Esophagus squamous epithelium (tissue), 5 donors: ENCODE measurements around the gene JAM3. TPM values are rescaled to one million over a fixed set of nuclear protein-coding genes. Genes with fewer than 3 reads are reported as not detected.

Experiments
- DNase-seq: peaks from one replicate; lab custom pipeline; 2025; lab: John Stamatoyannopoulos, UW
- H3K27ac ChIP-seq, 4 donors: fragments of 200-600 bp; sonication (generic); one replicate each; pipeline ENCODE4 v1.5.1; 2016 to 2019; ENCODE audit warnings: mild to moderate bottlenecking in 1 of 4
- H3K27me3 ChIP-seq, 4 donors: fragments of 200-600 bp; sonication (generic); 1 replicate in 3 of 4; 2 replicates in 1 of 4; pipeline versions ENCODE4 v1.5.1 to v1.6.0; 2017 to 2021; ENCODE audit warnings: antibody characterized with exemption in 1 of 4
- H3K36me3 ChIP-seq, 3 donors: fragments of 200-600 bp; sonication (generic); one replicate each; pipeline ENCODE4 v1.5.1; 2016 to 2019
- H3K4me1 ChIP-seq, 3 donors: fragments of 200-600 bp; sonication (generic); one replicate each; pipeline ENCODE4 v1.5.1; 2017 to 2019
- H3K4me3 ChIP-seq, 4 donors: fragments of 200-600 bp; sonication (generic); 1 replicate in 3 of 4; 2 replicates in 1 of 4; pipeline ENCODE4 v1.5.1; 2016 to 2019; ENCODE audit warnings: mild to moderate bottlenecking in 2 of 4, moderate library complexity in 1 of 4
- H3K9me3 ChIP-seq, 3 donors: fragments of 200-600 bp; sonication (generic); one replicate each; pipeline ENCODE4 v1.5.1; 2016 to 2019
- CTCF ChIP-seq, 6 experiments: fragments of 450-650 bp in 4 of 6; fragments of 200-600 bp in 2 of 6; sonication (generic) in 2 of 6; IDR thresholded peaks; one replicate each; pipeline ENCODE4 v1.5.1; 2016 to 2019; ENCODE audit warnings: antibody characterized with exemption in 6 of 6, mild to moderate bottlenecking in 4 of 6, moderate library complexity in 4 of 6
- POLR2A ChIP-seq, 4 donors: fragments of 450-650 bp; IDR thresholded peaks; one replicate each; pipeline ENCODE4 v1.6.1; 2017; ENCODE audit warnings: antibody characterized with exemption in 4 of 4, mild to moderate bottlenecking in 4 of 4, moderate library complexity in 3 of 4
- WGBS, 2 donors: methylation state at CpG; one replicate each; pipeline ENCODE4 v1.1.5; 2018; 5-methylcytosine and 5-hydroxymethylcytosine counted together
- intact Hi-C: fragments of 100-400 bp; cut with DNase I; formaldehyde crosslinking; loops from one replicate; pipeline ENCODE4 v1.15.0; 2022
- total RNA-seq, 4 donors: library from RNA; depleted of rRNA; stranded (reverse); fragments of >200 nt; gene quantifications; one replicate each; pipeline ENCODE4 v1.1.0, GENCODE V29; 2016
- donor health status: DM: yes; HTN: yes; CAD: no.

JAM3 gene
- total RNA-seq, 4 donors from 2014 or later, result 1.6 to 21.4 (median 7.9) TPM

- Histone ChIP-seq H3K4me3 (no peak overlapping the region), H3K27ac (no peak overlapping the region), H3K27me3 (peaks cover 0 to 19% (median 0%) of the 10 kb centered on the region in 4 donors), H3K4me1 (peaks cover 0 to 4% (median 0%) of the 10 kb centered on the region in 3 donors), H3K9me3 (no peaks in the 10 kb centered on the region), H3K36me3 (no peaks in the 10 kb centered on the region)
- intact Hi-C loops, result no loop called here
- TF ChIP-seq POLR2A (IDR thresholded peaks at IDR 0.05), result no peak
- no peak for TF ChIP-seq CTCF (IDR thresholded peaks at IDR 0.05)
- WGBS, 2 donors, result 78 to 80% methylated on average over 15 to 20 of the region's 24 CpGs
- no peak for DNase-seq
Observed at GRCh38 chr11:134062265-134063123, 6.4 kb upstream of the JAM3 start.

- Histone ChIP-seq H3K4me3 (no peak overlapping the region), H3K27me3 (peaks cover 0 to 25% (median 0%) of the 10 kb centered on the region in 4 donors), H3K9me3 (no peaks in the 10 kb centered on the region), H3K27ac (no peak overlapping the region), H3K4me1 (peaks cover 0 to 4% (median 0%) of the 10 kb centered on the region in 3 donors), H3K36me3 (no peaks in the 10 kb centered on the region)
- no peak for DNase-seq
- 80 to 100% methylated on average over 1 to 2 of the region's 2 CpGs for WGBS, 2 donors
- intact Hi-C loops, result no loop called here
- no peak for TF ChIP-seq CTCF (IDR thresholded peaks at IDR 0.05)
- TF ChIP-seq POLR2A (IDR thresholded peaks at IDR 0.05), result no peak
Observed at GRCh38 chr11:134063124-134063495, 5.8 kb upstream of the JAM3 start.

- WGBS, 2 donors, result 68 to 79% methylated on average over 7 to 11 of the region's 12 CpGs
- Histone ChIP-seq H3K4me1 (peaks cover 0 to 12% (median 0%) of the 10 kb centered on the region in 3 donors), H3K36me3 (no peaks in the 10 kb centered on the region), H3K4me3 (no peak overlapping the region), H3K27me3 (peaks cover 0 to 36% (median 0%) of the 10 kb centered on the region in 4 donors), H3K27ac (no peak overlapping the region), H3K9me3 (no peaks in the 10 kb centered on the region)
- no peak for TF ChIP-seq POLR2A (IDR thresholded peaks at IDR 0.05)
- no peak for TF ChIP-seq CTCF (IDR thresholded peaks at IDR 0.05)
- no peak for DNase-seq
- intact Hi-C loops, result no loop called here
Observed at GRCh38 chr11:134063991-134064747, 4.7 kb upstream of the JAM3 start.

GRCh38 chr11:134065381-134065780 is 3.5 kb upstream of the JAM3 start:
- peaks cover 0 to 47% (median 0%) of the 10 kb centered on the region in 4 donors for H3K27me3 ChIP-seq
- peaks cover 0 to 24% (median 0%) of the 10 kb centered on the region in 3 donors for H3K4me1 ChIP-seq
- WGBS, 2 donors, result 89 to 91% methylated on average over 3 of the region's 3 CpGs
- no peak overlapping the region for H3K27ac ChIP-seq
- intact Hi-C loops, result no loop called here
- no peak for DNase-seq
- no peaks in the 10 kb centered on the region for H3K36me3 ChIP-seq
- no peaks in the 10 kb centered on the region for H3K9me3 ChIP-seq
- TF ChIP-seq CTCF (IDR thresholded peaks at IDR 0.05), result no peak
- no peak for TF ChIP-seq POLR2A (IDR thresholded peaks at IDR 0.05)
- no peak overlapping the region for H3K4me3 ChIP-seq
